Adipocyte (in vitro differentiated cells): Measurements from ENCODE around the gene TSGA10.
"Not testable (repeated sequence)": the region's sequence is repeated elsewhere in the genome, so short reads cannot be mapped to it uniquely, and the experiment has no call there.

Experiments used
- DNase-seq: peaks from one replicate; pipeline ENCODE4 v3.0.0-alpha.2; 2015; ENCODE audit warnings: low read depth
- H3K27me3 ChIP-seq: replicated peaks from 2 replicates; pipeline ENCODE4 v1.7.0; 2013; ENCODE audit warnings: mild to moderate bottlenecking, low read length, moderate library complexity; ENCODE audit not compliant: control insufficient read depth, insufficient read depth
- H3K36me3 ChIP-seq: 2 replicates; pipeline ENCODE4 v1.7.0; 2013; ENCODE audit warnings: low read length, mild to moderate bottlenecking, moderate library complexity; ENCODE audit not compliant: control insufficient read depth, insufficient read depth, severe bottlenecking
- H3K4me1 ChIP-seq: 2 replicates; pipeline ENCODE4 v1.7.0; 2013; ENCODE audit warnings: mild to moderate bottlenecking, low read length, moderate library complexity; ENCODE audit not compliant: control insufficient read depth, insufficient read depth
- H3K4me3 ChIP-seq: 2 replicates; pipeline ENCODE4 v1.7.0; 2013; ENCODE audit warnings: mild to moderate bottlenecking, low read length, moderate library complexity
- H3K9ac ChIP-seq: 2 replicates; pipeline ENCODE4 v1.7.0; 2013; ENCODE audit warnings: mild to moderate bottlenecking, low read length, moderate library complexity
- H3K9me3 ChIP-seq: 2 replicates; pipeline ENCODE4 v1.7.0; 2013; ENCODE audit warnings: mild to moderate bottlenecking, low read length, moderate library complexity; ENCODE audit not compliant: control insufficient read depth

Gene TSGA10

DNA sequence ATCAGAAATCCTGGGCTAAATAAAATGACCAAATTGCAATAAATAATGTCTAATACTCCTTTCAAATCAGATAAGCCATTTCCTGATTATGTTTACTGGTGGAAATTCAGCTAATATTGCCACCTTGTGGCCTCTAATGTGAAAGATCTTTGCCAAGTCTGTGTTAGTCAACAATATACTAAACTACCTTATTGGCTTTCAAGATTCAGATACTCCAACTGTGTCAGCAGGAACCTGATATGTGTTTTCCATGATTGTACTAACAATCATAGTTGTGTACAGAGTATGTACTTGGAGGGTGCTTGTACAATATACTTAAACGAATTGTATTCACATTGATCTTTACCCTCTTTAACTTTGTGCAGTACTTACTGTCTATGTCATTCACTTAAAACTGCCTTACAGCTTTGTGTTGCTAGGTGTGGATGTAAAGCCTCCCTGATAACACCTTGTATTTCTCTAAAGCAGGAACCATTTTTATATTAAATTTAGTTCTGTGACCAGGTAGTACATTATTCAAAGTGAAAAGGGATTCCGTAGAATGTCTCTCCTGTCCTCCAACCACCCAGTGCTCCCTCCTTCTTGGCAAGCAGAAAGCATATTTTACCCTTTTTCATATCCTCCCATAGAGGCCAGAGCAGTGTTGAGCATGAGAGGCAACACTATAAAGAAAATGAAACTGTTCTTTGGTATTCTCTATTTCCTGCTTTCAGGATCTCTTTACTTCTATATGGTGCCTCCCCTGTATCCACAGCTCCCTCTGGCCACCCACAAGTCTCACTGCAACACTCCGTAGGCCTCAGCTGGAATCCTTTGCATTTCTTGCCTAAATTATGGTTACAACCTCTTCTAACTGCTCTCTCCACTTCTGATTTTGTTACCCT, 88.4 kb downstream of the TSGA10 start:
- Histone ChIP-seq H3K4me3 (no peak overlapping the region), H3K27me3 (no peaks in the 10 kb centered on the region), H3K36me3 (no peaks in the 10 kb centered on the region), H3K4me1 (peaks cover 4% of the 10 kb centered on the region), H3K9me3 (no peaks in the 10 kb centered on the region), H3K9ac (peak overlapping the region; percentile 26)
- peak; percentile 73 for DNase-seq

- H3K4me1 ChIP-seq, DNase-seq, H3K27me3 ChIP-seq, H3K36me3 ChIP-seq, H3K9ac ChIP-seq, H3K4me3 ChIP-seq: not testable (repeated sequence)
- peaks cover 11% of the 10 kb centered on the region for H3K9me3 ChIP-seq
These were observed 105.6 kb downstream of the TSGA10 start for GRCh38 chr2:99049187-99049586.

- H3K27me3 ChIP-seq, H3K4me1 ChIP-seq, H3K36me3 ChIP-seq, H3K9ac ChIP-seq, DNase-seq, H3K4me3 ChIP-seq: not testable (repeated sequence)
- H3K9me3 ChIP-seq = peaks cover 17% of the 10 kb centered on the region
These were observed 113.9 kb downstream of the TSGA10 start for GRCh38 chr2:99040736-99041300.

GRCh38 chr2:99035920-99036319, 118.8 kb downstream of the TSGA10 start:
- H3K36me3 ChIP-seq = no peaks in the 10 kb centered on the region
- no peak overlapping the region for H3K4me3 ChIP-seq
- H3K4me1 ChIP-seq = peaks cover 4% of the 10 kb centered on the region
- peaks cover 11% of the 10 kb centered on the region for H3K9me3 ChIP-seq
- no peaks in the 10 kb centered on the region for H3K27me3 ChIP-seq
- peak; percentile 36 for DNase-seq
- no peak overlapping the region for H3K9ac ChIP-seq

- H3K9ac ChIP-seq = no peak overlapping the region
These were observed 122.0 kb downstream of the TSGA10 start for GRCh38 chr2:99032786-99033185.

DNA sequence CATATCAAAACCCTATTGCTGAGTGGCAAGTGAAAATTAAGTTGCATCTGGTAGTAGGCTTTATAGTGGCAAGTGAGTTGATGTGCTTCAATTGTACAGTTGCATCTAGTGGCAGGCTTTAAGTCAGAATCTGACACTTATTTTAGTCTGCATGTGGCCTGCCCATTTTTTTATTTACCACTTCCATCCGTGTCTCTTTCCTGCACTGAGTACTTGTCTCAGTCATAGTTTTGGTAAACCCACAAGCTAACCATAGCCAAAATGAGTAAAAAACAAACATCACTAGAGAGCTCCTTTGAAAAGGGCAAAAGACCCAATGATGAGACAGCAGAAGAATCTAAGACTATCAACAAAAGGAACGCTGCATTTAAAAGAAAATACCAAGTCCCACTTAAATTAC, 122.7 kb downstream of the TSGA10 start:
- Histone ChIP-seq H3K9ac (no peak overlapping the region), H3K27me3 (no peaks in the 10 kb centered on the region), H3K9me3 (no peaks in the 10 kb centered on the region), H3K36me3 (no peaks in the 10 kb centered on the region), H3K4me3 (no peak overlapping the region), H3K4me1 (no peaks in the 10 kb centered on the region)
- DNase-seq = no peak

More at GRCh38 chr2:99032786-99033185, 122.0 kb downstream of the TSGA10 start:
- Histone ChIP-seq H3K9me3 (no peaks in the 10 kb centered on the region), H3K27me3 (no peaks in the 10 kb centered on the region), H3K4me1 (no peaks in the 10 kb centered on the region), H3K36me3 (no peaks in the 10 kb centered on the region), H3K4me3 (no peak overlapping the region)
- no peak for DNase-seq

DNA sequence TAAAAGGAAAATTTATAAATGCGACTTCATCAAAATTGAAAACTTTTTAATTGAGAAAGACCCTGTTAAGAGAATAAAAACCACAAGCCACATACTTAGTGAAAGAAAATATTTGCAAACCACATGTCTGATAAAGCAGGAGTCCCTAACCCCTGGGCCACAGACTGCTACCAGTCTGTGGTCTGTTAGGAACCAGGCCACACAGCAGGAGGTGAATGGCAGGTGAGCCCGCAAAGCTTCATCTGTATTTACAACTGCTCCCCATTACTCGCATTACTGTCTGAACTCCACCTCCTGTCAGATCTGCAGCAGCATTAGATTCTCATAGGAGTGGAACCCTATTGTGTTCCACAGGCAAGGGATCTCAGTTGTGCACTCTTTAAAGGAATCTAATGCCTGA, 123.3 kb downstream of the TSGA10 start:
- H3K9me3 ChIP-seq = no peaks in the 10 kb centered on the region
- no peak for DNase-seq
- no peaks in the 10 kb centered on the region for H3K36me3 ChIP-seq
- no peaks in the 10 kb centered on the region for H3K27me3 ChIP-seq
- H3K4me1 ChIP-seq = no peaks in the 10 kb centered on the region
- no peak overlapping the region for H3K9ac ChIP-seq
- H3K4me3 ChIP-seq = no peak overlapping the region

- H3K27me3 ChIP-seq = no peaks in the 10 kb centered on the region
- H3K4me1 ChIP-seq = no peaks in the 10 kb centered on the region
- no peak overlapping the region for H3K9ac ChIP-seq
- H3K9me3 ChIP-seq = peaks cover 8% of the 10 kb centered on the region
- no peaks in the 10 kb centered on the region for H3K36me3 ChIP-seq
- no peak overlapping the region for H3K4me3 ChIP-seq
- DNase-seq = peak; percentile 1
These were observed 126.2 kb downstream of the TSGA10 start for GRCh38 chr2:99028558-99028957.

- H3K9me3 ChIP-seq = peaks cover 8% of the 10 kb centered on the region
- no peaks in the 10 kb centered on the region for H3K27me3 ChIP-seq
- no peaks in the 10 kb centered on the region for H3K4me1 ChIP-seq
- H3K36me3 ChIP-seq = no peaks in the 10 kb centered on the region
- no peak for DNase-seq
- H3K9ac ChIP-seq = no peak overlapping the region
- H3K4me3 ChIP-seq = no peak overlapping the region
These were observed 126.9 kb downstream of the TSGA10 start for GRCh38 chr2:99027856-99028255.

DNA sequence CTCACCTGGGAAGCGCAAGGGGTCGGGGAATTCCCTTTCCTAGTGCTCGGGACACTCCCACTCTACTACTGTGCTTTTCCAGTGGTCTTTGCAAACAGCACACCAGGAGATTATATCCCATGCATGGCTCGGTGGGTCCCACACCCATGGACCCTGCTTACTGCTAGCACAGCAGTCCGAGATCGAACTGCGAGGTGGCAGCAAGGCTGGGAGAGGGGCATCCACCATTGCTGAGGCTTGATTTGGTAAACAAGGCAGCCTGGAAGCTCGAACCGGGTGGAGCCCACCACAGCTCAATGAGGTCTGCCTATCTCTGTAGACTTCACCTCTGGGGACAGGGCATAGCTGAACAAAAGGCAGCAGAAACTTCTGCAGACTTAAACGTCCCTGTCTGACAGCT, 154.0 kb downstream of the TSGA10 start:
- Histone ChIP-seq H3K4me1 (no peaks in the 10 kb centered on the region), H3K27me3 (no peaks in the 10 kb centered on the region)

GRCh38 chr2:98988695-98989094, 166.0 kb downstream of the TSGA10 start:
- not testable (repeated sequence) for H3K4me1 ChIP-seq, H3K9me3 ChIP-seq, H3K4me3 ChIP-seq, H3K27me3 ChIP-seq, DNase-seq, H3K36me3 ChIP-seq, H3K9ac ChIP-seq

More for the DNA sequence above, 154.0 kb downstream of the TSGA10 start:
- Histone ChIP-seq H3K9ac (no peak overlapping the region), H3K4me3 (no peak overlapping the region), H3K9me3 (peaks cover 4% of the 10 kb centered on the region), H3K36me3 (no peaks in the 10 kb centered on the region)
- DNase-seq = no peak
